ENCODE data around the gene CEP20.

Gene CEP20

DNA sequence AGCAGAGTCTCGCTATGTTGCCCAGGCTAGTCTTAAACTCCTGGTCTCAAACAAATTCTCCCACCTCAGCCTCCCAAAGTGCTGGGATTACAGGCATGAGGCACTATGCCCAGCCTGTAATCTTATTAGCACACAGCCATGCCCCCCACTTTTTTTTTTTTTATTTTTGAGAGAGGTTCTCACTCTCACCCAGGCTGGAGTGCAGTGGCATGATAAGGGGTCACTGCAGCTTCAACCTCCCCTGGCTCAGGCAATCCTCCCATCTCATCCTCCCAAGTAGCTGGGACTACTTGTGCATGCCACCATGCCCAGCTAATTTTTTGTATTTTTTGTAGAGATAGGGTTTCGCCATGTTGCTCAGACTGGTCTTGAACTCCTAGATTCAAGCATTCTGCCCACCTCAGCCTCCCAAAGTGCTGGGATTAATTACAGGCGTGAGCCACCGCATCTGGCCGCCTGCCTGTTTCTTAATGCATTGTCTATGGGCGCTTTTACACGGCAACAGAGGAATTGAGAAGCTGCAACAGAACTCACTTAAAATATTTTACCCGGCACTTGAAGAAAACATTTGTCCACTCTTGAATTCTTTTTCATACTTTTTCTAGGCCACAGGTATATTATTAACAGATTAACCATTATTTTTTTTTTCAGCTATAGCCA is 8.8 kb upstream of the CEP20 start:
- no peak for DNase-seq

DNA sequence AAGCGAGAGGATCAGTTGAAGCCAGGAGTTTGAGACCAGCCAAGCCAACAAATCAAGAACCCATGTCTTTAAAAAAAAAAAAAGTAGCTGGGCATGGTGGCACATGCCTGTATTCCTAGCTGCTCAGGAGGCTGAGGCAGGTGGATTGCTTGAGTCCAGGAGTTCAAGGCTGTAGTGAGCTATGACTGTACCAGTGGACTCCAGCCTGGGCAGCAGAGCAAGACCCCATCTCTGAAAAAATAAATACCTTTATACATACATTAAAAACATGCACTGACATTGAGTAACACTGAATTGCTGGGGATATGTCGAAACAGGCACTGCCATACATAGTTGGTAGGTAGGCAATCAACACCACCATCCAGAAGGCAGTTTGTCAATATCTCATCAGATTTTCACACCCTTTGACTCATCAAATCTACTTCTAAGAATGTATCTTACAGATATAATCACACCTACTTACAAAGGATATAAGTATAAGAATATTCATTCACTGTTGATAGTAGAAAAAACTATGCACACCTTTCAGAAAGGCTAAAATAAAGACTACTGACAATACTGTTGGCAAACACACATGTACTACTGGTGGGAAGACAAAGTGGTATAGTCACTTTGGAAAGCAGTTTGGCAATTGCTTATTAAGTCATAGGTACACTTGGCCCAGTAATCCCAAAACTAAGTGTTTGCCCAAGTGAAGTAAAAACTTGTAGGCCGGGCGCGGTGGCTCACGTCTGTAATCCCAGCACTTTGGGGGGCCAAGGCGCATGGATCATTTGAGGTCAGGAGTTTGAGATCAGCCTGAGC is 6.4 kb upstream of the CEP20 start:
- DNase-seq: no peak

DNA sequence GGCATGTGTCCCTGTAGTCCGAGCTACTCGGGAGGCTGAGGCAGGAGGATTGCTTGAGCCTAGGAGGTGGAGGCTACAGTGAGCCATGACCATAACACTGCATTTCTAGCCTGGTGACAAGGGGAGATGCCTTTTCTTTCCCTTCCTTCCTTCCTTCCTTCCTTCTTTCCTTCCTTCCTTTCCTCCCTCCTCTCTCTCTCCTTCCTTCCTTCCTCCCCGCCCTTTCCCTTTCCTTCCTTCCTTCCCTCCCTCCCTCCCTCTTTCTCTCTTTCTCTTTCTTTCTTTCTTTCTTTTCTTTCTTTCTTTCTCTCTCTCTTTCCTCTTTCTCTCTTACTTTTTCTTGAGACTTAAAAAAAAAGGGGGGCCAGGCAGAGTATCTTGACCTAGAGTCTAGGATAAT is 3.1 kb upstream of the CEP20 start:
- no peak for DNase-seq

DNA sequence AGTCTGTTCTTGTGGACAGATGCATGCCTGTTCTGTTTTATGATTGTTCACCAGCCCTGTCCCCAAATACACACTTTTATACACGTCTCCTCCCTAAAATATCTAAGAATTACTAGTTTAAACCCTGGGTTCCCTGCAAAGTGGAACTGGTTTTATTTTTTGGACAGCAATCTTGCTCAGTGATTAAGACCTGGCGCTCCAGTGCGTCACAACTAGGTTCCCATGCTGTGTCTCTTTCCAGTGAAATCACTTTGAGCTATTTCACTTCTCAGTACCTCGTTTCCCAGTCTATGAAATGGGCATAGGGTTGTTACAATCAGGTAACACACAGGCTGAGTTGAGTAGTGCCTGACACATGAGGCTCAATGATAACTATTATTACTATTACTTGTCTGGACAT is 1.1 kb downstream of the CEP20 start:
- no peak for DNase-seq

DNA sequence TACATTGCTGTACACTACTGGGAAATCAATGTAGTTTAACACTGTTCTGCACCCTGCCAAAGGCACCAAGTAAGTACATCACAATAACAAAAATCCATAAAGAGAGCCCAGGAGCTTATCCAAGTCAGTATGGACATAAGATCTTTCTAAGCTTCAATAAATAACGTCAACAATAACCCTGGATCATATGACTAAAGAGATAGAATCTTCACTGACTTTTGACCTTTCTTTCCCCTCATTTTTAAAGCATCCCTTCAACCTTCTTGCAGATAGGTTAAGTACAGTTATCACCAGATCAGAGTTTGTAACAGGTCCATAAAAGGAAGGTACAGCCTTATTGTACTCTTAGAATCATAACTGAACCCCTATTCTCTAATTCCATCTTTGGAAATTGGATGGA is 2.3 kb downstream of the CEP20 start:
- no peak for DNase-seq

GRCh38 chr16:15885560-15886001 is 2.8 kb downstream of the CEP20 start:
- no peak for DNase-seq

DNA sequence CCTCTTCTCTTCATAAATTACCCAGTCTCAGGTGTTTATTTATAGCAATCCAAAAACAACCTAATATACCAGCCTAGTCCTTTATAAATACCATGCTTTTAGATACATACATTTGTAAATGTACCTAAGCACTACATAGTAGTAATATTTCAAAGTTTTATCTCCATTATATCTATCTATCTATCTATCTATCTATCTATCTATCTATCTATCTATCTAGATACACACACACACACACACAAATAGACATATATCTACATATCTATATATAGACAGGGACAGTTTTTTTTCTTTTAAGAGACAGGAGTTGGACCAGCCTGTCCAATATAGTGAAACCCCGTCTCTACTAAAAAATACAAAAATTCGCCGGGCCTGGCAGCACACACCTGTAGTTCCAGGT is 5.8 kb downstream of the CEP20 start:
- DNase-seq: no peak

DNA sequence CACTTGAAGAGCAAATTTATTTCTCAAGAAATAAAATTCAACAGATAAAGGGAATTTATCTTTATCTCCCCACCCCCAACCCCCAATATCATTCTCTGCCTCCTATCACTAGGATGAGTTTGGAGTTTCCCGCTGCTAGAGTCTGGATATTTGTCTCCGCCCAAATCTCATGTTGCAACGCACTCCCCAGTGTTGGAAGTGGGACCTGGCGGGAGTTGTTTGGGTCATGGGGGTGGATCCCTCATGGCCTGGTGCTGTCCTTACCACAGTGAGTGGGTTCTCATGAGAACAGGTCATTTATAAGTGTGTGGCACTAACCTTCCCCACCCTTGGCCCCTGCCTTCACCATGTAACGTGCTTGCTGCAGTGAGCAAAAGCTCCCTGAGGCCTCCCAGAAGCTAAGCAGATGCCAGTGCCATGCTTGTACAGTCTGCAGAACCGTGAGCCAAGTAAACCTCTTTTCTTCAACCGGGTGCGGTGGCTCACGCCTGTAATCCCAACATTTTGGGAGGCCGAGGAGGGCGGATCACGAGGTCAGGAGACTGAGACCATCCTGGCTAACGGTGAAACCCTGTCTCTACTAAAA is 6.5 kb downstream of the CEP20 start:
- no peak for DNase-seq

GRCh38 chr16:15880434-15881308 is 7.7 kb downstream of the CEP20 start:
- DNase-seq: no peak

- no peak for DNase-seq
These were observed 9.1 kb downstream of the CEP20 start for GRCh38 chr16:15879255-15879811.

DNA sequence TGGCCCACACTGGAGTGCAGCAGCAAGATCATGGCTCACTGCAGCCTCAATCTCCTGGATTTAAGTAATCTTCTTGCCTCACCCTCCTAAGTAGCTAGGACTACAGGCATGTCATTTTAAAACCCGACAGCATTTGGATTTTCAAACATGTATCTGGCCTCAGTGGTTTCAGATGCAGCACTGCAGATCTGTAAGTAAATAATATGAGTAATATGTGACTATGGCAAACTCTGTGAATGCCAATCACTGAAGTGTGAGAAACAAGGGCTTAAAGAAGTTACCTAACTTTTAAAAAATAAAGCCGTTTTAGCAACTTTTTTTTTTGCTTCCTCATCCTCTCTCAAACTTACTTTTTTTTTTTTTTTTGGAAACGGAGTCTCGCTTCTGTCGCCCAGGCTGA is 11.9 kb downstream of the CEP20 start:
- no peak for DNase-seq

GRCh38 chr16:15874745-15875314 is 13.6 kb downstream of the CEP20 start:
- peak in 1 of 2 experiments; percentile 36 for DNase-seq

DNA sequence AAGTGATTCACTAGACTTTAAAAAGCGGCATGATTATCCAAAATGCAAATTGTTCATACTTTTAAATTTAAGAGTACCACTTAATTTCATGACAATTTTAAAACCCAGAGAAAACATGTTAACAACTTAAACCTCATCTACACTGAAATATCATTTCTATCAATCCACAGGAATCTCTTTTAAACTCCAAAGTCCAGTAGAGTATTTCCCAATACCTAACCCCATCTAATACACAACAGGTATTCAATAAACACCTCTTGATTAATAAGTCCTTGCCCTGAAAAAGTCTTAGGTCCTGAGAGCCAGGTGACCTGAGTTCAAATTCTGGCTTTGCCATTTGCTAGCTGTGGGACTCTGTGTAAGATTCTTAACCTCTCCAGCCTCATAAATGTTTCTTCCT is 14.7 kb downstream of the CEP20 start:
- DNase-seq: no peak

DNA sequence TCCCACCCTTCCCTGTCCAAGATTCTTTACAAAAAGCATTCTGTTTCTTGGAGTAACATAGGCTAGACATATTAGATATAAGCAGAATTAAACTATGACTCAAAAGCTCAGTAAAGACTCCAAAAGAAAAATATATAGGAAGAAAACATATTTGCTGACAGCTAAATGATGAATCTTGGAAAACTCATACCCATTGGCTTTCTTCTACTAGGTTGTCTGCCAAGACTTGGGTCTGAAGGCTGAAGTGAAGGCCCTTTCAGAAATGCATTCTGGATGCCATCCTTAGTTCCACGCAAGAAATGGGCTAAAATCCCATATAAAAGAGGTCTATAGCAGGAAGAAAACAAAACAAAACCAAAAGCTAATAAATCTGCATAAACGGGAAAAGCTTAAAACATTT is 15.1 kb downstream of the CEP20 start:
- no peak for DNase-seq

DNA sequence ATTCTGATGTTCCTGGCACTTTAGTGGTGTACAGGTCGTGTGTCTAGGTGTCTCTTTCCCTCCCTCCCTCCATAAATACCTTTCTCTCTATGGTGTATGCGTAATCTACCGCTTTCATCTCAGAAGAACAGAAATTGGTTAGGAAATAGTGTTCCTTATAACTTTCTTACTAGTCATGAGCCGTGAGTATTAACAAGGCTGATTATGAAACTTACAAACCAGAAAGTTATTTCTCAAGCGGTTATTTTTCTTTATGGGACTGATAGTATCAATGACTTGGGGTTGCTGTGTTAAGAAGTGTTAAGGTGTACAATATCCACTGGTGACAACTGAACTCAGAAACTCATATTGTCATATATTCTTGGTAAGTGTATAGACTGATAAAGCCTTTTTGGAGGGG is 18.4 kb downstream of the CEP20 start:
- DNase-seq: no peak

DNA sequence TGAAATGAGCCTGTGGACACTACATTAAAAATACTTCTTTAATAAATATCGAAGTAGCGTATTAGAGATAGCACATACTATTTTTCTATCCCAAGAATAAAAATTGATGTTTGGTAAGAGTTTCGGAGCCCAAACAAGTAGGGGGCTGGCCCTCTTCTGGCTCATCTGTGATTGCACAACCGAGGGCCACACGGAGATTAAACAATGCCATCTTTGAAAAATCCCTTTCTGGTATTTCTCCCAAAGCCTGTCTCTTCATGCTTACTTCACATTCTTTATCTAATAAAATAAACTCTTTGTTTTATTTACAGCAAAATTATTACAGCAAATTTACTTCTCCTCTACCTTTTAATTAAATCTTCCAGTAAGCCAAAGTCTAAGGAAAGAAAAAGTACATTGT is 22.0 kb downstream of the CEP20 start:
- DNase-seq: no peak

- no peak for DNase-seq
These were observed 22.7 kb downstream of the CEP20 start for GRCh38 chr16:15865742-15866141.

DNA sequence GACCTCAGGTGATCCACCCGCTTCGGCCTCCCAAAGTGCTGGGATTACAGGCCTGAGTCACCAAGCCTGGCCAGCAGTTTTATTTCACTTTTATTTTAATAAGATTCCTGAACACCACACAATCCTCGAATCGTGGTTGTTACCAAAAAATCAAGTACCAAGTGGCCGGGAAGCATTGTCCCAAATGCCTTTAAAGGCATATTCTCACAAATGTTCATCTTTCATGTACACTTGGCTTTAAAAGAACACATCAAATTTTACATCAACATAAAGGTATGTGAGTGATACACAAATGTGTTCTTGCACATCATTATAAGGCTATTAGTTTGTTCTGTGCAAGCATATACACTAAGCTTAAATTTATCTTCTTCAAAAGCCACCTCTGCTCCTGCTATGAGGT is 23.5 kb downstream of the CEP20 start:
- no peak for DNase-seq

- no peak for DNase-seq
These were observed 26.4 kb downstream of the CEP20 start for GRCh38 chr16:15861996-15862395.

- DNase-seq: no peak
These were observed 29.3 kb downstream of the CEP20 start for GRCh38 chr16:15858921-15859668.

- DNase-seq: no peak
These were observed 30.5 kb downstream of the CEP20 start for GRCh38 chr16:15857724-15858560.

Measured in SW 1271 (cell line).